ENCODE results near the gene CHST3.
"Not testable (repeated sequence)": the region's sequence is repeated elsewhere in the genome, so short reads cannot be mapped to it uniquely, and the experiment has no call there.

CHST3 gene

DNA sequence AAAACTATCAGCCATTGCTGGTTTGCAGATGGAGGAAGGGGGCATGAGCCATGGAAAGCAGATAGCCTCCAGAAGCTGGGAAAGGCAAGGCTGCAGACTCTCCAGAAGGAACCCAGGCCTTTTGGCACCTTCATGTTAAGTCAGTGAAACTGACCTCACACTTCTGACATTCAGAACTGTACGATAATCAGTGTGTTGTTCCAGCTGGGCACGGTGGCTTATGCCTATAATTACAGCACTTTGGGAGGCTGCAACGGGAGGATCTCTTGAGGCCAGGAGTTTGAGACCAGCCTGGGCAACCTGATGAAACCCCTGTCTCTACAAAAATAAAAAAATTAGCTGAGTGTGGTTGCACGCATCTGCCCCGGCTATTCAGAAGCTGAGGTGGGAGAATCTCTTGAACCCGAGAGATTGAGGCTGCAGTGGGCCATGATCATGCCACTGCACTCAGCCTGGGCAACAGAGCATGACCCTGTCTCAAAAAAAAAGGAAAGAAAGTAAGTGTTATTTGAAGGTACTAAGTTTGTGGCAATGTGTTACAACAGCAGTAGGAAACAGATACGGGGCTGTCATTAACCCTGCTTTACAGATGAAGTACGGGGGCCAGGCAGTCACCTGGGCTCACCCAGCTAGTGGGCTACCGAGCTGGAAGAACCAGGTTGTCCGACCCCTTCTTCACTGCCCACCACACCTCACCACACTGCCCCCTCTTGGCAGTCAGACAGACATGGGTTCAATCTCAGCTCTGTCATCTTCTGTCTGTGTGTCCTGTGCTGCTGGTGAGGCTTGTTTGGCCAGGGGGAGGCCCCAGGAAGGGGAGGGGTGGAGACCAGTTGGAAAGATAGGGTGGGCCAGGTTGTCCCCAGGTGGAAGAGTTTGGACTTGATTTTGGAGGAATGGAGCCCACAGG, 18.3 kb downstream of the CHST3 start:
- Histone ChIP-seq H3K27me3 (ENCODE audit: control insufficient read depth, insufficient read depth, low read length) (no peaks in the 10 kb centered on the region), H3K4me1 (ENCODE audit: control insufficient read depth, insufficient read depth, low read length) (peaks cover 8% of the 10 kb centered on the region; the same call in 1 of the 2 replicates), H3K9me3 (ENCODE audit: control insufficient read depth, insufficient read depth, low read length) (no peaks in the 10 kb centered on the region), H3K36me3 (ENCODE audit: control insufficient read depth, insufficient read depth, low read length) (no peaks in the 10 kb centered on the region), H3K4me3 (ENCODE audit: low read depth, low read length) (no peak overlapping the region), H3K9ac (ENCODE audit: low read depth, low read length) (no peak overlapping the region), H3K27ac (ENCODE audit: low read depth, low read length) (no peak overlapping the region)

DNA sequence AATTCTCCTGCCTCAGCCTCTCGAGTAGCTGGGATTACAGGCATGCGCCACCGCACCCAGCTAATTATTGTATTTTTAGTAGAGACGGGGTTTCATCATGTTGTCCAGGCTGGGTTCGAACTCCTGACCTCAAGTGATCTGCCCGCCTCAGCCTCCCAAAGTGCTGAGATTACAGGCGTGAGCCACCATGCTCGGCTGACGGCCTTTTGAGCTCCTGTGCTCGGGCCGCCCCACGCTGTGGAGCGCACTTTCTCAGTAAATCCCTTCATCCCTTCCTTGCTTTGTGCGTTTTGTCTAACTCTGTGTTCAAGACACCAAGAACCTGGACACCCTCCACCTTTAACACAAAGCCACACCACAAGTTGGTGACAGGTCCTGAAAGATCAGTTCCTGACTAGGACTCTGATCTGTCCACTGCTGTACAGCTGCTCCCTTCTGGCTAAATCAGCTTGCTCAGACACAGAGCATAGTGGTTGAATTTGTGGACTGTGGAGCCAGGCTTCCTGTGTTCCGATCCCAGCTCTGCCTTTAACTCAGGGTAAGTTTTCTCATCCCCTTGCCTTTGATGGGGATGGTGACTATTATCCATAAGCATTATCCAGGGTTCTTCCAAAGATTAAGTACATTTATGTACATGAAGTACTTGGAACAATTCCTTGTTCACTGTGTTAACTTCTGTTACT, 20.1 kb downstream of the CHST3 start:
- H3K27ac ChIP-seq (ENCODE audit: low read depth, low read length) = no peak overlapping the region

GRCh38 chr10:71984809-71985388, 20.7 kb downstream of the CHST3 start:
- Histone ChIP-seq H3K36me3 (ENCODE audit: control insufficient read depth, insufficient read depth, low read length) (no peaks in the 10 kb centered on the region), H3K27me3 (ENCODE audit: control insufficient read depth, insufficient read depth, low read length) (no peaks in the 10 kb centered on the region), H3K9ac (ENCODE audit: low read depth, low read length) (no peak overlapping the region), H3K4me1 (ENCODE audit: control insufficient read depth, insufficient read depth, low read length) (no peaks in the 10 kb centered on the region; the same call in 1 of the 2 replicates), H3K4me3 (ENCODE audit: low read depth, low read length) (no peak overlapping the region), H3K9me3 (ENCODE audit: control insufficient read depth, insufficient read depth, low read length) (no peaks in the 10 kb centered on the region), H3K27ac (ENCODE audit: low read depth, low read length) (no peak overlapping the region)

More for the DNA sequence above, 20.1 kb downstream of the CHST3 start:
- Histone ChIP-seq H3K9me3 (ENCODE audit: control insufficient read depth, insufficient read depth, low read length) (no peaks in the 10 kb centered on the region), H3K36me3 (ENCODE audit: control insufficient read depth, insufficient read depth, low read length) (no peaks in the 10 kb centered on the region), H3K4me3 (ENCODE audit: low read depth, low read length) (no peak overlapping the region), H3K4me1 (ENCODE audit: control insufficient read depth, insufficient read depth, low read length) (peaks cover 5% of the 10 kb centered on the region; the same call in 1 of the 2 replicates), H3K27me3 (ENCODE audit: control insufficient read depth, insufficient read depth, low read length) (no peaks in the 10 kb centered on the region), H3K9ac (ENCODE audit: low read depth, low read length) (no peak overlapping the region)

GRCh38 chr10:71985542-71986250, 21.5 kb downstream of the CHST3 start:
- Histone ChIP-seq H3K27ac (ENCODE audit: low read depth, low read length) (no peak overlapping the region), H3K36me3 (ENCODE audit: control insufficient read depth, insufficient read depth, low read length) (no peaks in the 10 kb centered on the region), H3K4me1 (ENCODE audit: control insufficient read depth, insufficient read depth, low read length) (no peaks in the 10 kb centered on the region), H3K27me3 (ENCODE audit: control insufficient read depth, insufficient read depth, low read length) (no peaks in the 10 kb centered on the region), H3K9ac (ENCODE audit: low read depth, low read length) (no peak overlapping the region), H3K9me3 (ENCODE audit: control insufficient read depth, insufficient read depth, low read length) (no peaks in the 10 kb centered on the region), H3K4me3 (ENCODE audit: low read depth, low read length) (no peak overlapping the region)

GRCh38 chr10:71988895-71989294, 24.7 kb downstream of the CHST3 start:
- not testable (repeated sequence) for H3K36me3 ChIP-seq (ENCODE audit: control insufficient read depth, insufficient read depth, low read length); H3K4me3 ChIP-seq (ENCODE audit: low read depth, low read length); H3K27me3 ChIP-seq (ENCODE audit: control insufficient read depth, insufficient read depth, low read length); H3K27ac ChIP-seq (ENCODE audit: low read depth, low read length); H3K4me1 ChIP-seq (ENCODE audit: control insufficient read depth, insufficient read depth, low read length); H3K9ac ChIP-seq (ENCODE audit: low read depth, low read length); H3K9me3 ChIP-seq (ENCODE audit: control insufficient read depth, insufficient read depth, low read length)

DNA sequence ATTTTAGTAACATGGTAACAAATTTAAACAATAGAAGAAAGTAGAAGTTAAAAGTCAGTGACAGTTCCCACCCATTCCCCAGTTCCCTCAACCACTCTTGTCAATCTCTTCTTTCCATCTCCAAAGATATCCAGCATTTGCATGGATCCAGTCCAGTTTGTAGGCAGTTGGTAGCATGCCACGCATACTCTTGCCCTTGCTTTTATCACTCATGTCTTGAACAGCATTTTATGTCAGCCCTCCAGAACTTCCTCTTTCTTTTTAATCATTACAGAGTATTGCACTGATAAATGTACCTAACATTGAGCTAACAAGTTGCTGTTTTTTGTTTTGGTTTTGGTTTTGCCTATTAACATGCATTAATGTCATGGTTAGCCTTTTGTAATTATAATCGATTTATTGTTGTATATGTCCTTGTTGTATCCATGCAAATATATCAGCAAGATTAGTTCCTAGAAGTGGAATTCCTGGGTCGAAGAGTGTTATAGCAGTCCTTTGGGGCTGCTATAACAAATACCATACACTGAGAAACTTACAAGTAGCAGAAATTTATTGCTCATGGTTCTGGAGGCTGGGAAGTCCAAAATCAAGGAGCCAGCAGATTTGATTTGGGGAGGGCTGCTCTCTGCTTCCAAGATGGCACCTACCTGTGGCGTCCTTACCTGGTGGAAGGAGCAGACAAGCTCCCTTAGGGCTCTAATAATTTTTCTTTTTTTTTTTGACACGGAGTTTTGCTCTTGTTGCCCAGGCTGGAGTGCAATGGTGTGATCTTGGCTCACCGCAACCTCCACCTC, 25.7 kb downstream of the CHST3 start:
- no peaks in the 10 kb centered on the region for H3K9me3 ChIP-seq (ENCODE audit: control insufficient read depth, insufficient read depth, low read length)
- no peak overlapping the region for H3K4me3 ChIP-seq (ENCODE audit: low read depth, low read length)
- no peaks in the 10 kb centered on the region for H3K27me3 ChIP-seq (ENCODE audit: control insufficient read depth, insufficient read depth, low read length)
- no peaks in the 10 kb centered on the region for H3K36me3 ChIP-seq (ENCODE audit: control insufficient read depth, insufficient read depth, low read length)
- H3K9ac ChIP-seq (ENCODE audit: low read depth, low read length) = no peak overlapping the region
- no peak overlapping the region for H3K27ac ChIP-seq (ENCODE audit: low read depth, low read length)
- no peaks in the 10 kb centered on the region for H3K4me1 ChIP-seq (ENCODE audit: control insufficient read depth, insufficient read depth, low read length)

GRCh38 chr10:71990706-71991269, 26.6 kb downstream of the CHST3 start:
- Histone ChIP-seq H3K9me3 (ENCODE audit: control insufficient read depth, insufficient read depth, low read length) (no peaks in the 10 kb centered on the region), H3K36me3 (ENCODE audit: control insufficient read depth, insufficient read depth, low read length) (no peaks in the 10 kb centered on the region), H3K4me1 (ENCODE audit: control insufficient read depth, insufficient read depth, low read length) (no peaks in the 10 kb centered on the region), H3K4me3 (ENCODE audit: low read depth, low read length) (no peak overlapping the region), H3K27me3 (ENCODE audit: control insufficient read depth, insufficient read depth, low read length) (no peaks in the 10 kb centered on the region), H3K27ac (ENCODE audit: low read depth, low read length) (no peak overlapping the region), H3K9ac (ENCODE audit: low read depth, low read length) (no peak overlapping the region)

DNA sequence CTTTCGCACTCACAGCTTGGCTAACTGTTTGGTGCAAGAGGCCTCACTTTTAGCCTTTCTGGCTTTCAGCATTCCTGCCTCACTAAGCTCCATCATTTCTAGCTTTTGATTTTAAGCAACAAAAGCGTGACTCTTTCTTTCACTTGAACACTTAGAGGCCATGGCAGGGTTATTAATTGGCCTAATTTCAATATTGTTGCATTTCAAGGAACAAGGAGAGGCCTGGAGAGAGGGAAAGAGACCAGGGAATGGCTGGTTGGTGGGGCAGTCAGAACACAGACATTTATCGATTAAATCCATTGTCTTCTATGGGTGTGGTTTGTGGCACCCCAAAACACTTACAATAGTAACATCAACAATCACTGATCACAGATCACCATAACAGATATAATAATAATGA, 31.3 kb downstream of the CHST3 start:
- no peaks in the 10 kb centered on the region for H3K36me3 ChIP-seq (ENCODE audit: control insufficient read depth, insufficient read depth, low read length)
- no peaks in the 10 kb centered on the region for H3K27me3 ChIP-seq (ENCODE audit: control insufficient read depth, insufficient read depth, low read length)
- H3K27ac ChIP-seq (ENCODE audit: low read depth, low read length) = no peak overlapping the region
- no peaks in the 10 kb centered on the region for H3K4me1 ChIP-seq (ENCODE audit: control insufficient read depth, insufficient read depth, low read length)
- no peak overlapping the region for H3K9ac ChIP-seq (ENCODE audit: low read depth, low read length)
- H3K4me3 ChIP-seq (ENCODE audit: low read depth, low read length) = no peak overlapping the region
- H3K9me3 ChIP-seq (ENCODE audit: control insufficient read depth, insufficient read depth, low read length) = no peaks in the 10 kb centered on the region

GRCh38 chr10:71995887-71996575, 31.8 kb downstream of the CHST3 start:
- Histone ChIP-seq H3K9ac (ENCODE audit: low read depth, low read length) (no peak overlapping the region), H3K36me3 (ENCODE audit: control insufficient read depth, insufficient read depth, low read length) (no peaks in the 10 kb centered on the region), H3K27me3 (ENCODE audit: control insufficient read depth, insufficient read depth, low read length) (no peaks in the 10 kb centered on the region), H3K27ac (ENCODE audit: low read depth, low read length) (no peak overlapping the region), H3K9me3 (ENCODE audit: control insufficient read depth, insufficient read depth, low read length) (no peaks in the 10 kb centered on the region), H3K4me1 (ENCODE audit: control insufficient read depth, insufficient read depth, low read length) (no peaks in the 10 kb centered on the region), H3K4me3 (ENCODE audit: low read depth, low read length) (no peak overlapping the region)

All from HUES48 (cell line).